Kidney (tissue), 14 donors: ENCODE measurements around the gene MAP10. TPM values are rescaled to one million over a fixed set of nuclear protein-coding genes. Genes with fewer than 3 reads are reported as not detected.
"Not testable (repeated sequence)": the region's sequence is repeated elsewhere in the genome, so short reads cannot be mapped to it uniquely, and the experiment has no call there.

ENCODE experiments used
- DNase-seq, 5 donors: peaks; one replicate each; pipeline ENCODE4 v3.0.0-alpha.2; 2013 to 2020
- FAIRE-seq: peaks from 2 replicates; lab custom pipeline; 2012; peaks lifted over from hg19 to GRCh38; lab: Jason Lieb, UNC
- H3K27ac ChIP-seq, 2 donors: one replicate each; pipeline ENCODE4 v1.7.0; 2013; ENCODE audit warnings: low read depth in 2 of 2, low read length in 2 of 2, inconsistent platforms in 1 of 2
- H3K27me3 ChIP-seq: one replicate; pipeline ENCODE4 v1.7.1; 2013; ENCODE audit warnings: low read length, inconsistent platforms; ENCODE audit not compliant: control insufficient read depth, insufficient read depth
- H3K36me3 ChIP-seq, 3 donors: one replicate each; pipeline versions ENCODE4 v1.7.0 to v1.7.1; 2013; ENCODE audit warnings: low read length in 3 of 3, control low read depth in 1 of 3, inconsistent platforms in 1 of 3; ENCODE audit not compliant: insufficient read depth in 3 of 3, control insufficient read depth in 2 of 3
- H3K4me1 ChIP-seq, 3 donors: one replicate each; pipeline versions ENCODE4 v1.7.0 to v1.7.1; 2013; ENCODE audit warnings: low read length in 3 of 3, inconsistent platforms in 1 of 3, low read depth in 1 of 3; ENCODE audit not compliant: control insufficient read depth in 2 of 3, insufficient read depth in 2 of 3
- H3K4me3 ChIP-seq, 3 donors: one replicate each; pipeline versions ENCODE4 v1.7.0 to v1.8.1; 2013; ENCODE audit warnings: low read length in 3 of 3, control low read depth in 1 of 3, inconsistent platforms in 1 of 3
- H3K9ac ChIP-seq, 3 donors: one replicate each; pipeline versions ENCODE4 v1.7.0 to v1.7.1; 2013; ENCODE audit warnings: low read length in 3 of 3, control low read depth in 1 of 3, inconsistent platforms in 1 of 3
- H3K9me3 ChIP-seq, 3 donors: one replicate each; pipeline versions ENCODE4 v1.7.0 to v1.7.1; 2013; ENCODE audit warnings: low read length in 3 of 3, control low read depth in 1 of 3, inconsistent platforms in 1 of 3; ENCODE audit not compliant: control insufficient read depth in 2 of 3, insufficient read depth in 1 of 3
- CTCF ChIP-seq: IDR thresholded peaks from 3 replicates; pipeline ENCODE4 v1.5.1; 2012; ENCODE audit warnings: mild to moderate bottlenecking, moderate library complexity, borderline replicate concordance; ENCODE audit not compliant: insufficient read depth; ENCODE audit errors: extremely low read depth
- intact Hi-C: fragments of 100-400 bp; cut with DNase I; formaldehyde crosslinking; loops from one replicate; pipeline ENCODE4 v1.11.1; 2022
- polyA plus RNA-seq: library from polyadenylated mRNA; stranded (reverse); fragments of 350-450 nt; fragmentation: Illumina TruSeq; extraction: RNeasy Lipid Tissue Mini Kit (QIAGEN cat#74804); gene quantifications from one replicate; pipeline ENCODE4 v1.2.3, GENCODE V29; 2014; ENCODE audit warnings: low read depth, low replicate concordance; ENCODE audit not compliant: insufficient read depth
- total RNA-seq: library from RNA; stranded (reverse); fragmentation: NEBNext Ultra II Directional; extraction: Animal tissue kit (Norgen Biotek cat#: 25700); gene quantifications from one replicate; pipeline ENCODE4 v1.2.1, GENCODE V29; 2021
- donor health status: control.
- donor health status: control.
- donor health status: control.
- donor health status: control.
- donor health status: control.
- donor health status: DM: yes; HTN: yes; CAD: no.
- donor health status: Normal renal cell carcinoma (clear cell type).

MAP10 gene
- total and polyA plus RNA-seq, 2 donors from 2014 or later: 1.1 to 3.8 TPM

DNA sequence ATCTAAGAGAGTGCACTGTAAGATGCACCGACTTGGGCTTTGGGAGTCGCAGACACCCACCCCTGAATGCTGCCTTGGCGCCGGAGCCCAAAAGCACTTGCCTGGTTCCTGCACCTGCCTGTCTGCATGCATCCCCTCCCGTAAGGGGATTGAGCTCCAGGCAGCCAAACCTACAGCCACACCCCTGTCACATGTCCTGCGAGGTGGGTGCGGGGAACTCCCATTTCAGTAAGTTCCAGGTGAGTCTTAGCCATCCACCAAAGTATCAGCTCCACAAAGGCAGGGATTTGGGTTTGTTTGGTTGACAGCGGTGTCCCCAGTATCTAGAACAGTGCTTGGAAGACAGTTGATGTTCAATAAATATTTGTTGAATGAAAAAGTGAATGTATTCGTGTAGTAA is 31.5 kb upstream of the MAP10 start:
- intact Hi-C loops: no loop called here
- DNase-seq: no peak

DNA sequence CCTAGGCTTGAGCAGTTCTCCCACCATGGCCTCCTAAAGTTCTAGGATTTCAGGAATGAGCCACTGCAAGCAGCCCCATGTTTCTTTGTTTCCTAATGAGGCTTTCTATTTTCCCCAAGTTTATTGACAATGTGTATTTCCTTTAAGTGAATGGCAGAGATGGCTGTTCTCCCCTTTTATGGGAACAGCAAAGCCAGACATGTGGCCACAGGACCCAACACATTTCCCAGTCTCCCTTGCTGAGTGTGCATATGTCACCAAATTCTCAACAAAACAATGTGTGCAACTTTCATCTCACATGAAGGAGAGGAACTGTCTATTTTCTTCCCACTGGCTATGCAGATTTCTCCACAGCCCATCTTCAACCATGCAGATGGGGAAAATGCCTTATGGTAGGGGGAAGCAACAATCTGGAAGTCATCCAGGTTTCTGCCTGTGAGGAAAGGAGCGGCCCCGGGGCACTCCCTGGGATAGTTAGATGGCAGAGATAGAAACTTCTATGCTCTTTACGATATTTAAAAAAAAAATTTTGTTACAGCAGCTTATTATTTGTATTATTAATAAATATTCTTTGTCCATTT is 28.6 kb upstream of the MAP10 start:
- no peak for TF ChIP-seq CTCF
- FAIRE-seq (no peak), DNase-seq (no peak)
- H3K27ac ChIP-seq: no peak overlapping the region
- no peaks in the 10 kb centered on the region for H3K4me1 ChIP-seq
- no peaks in the 10 kb centered on the region for H3K9me3 ChIP-seq
- no peak overlapping the region for H3K9ac ChIP-seq
- no peaks in the 10 kb centered on the region for H3K27me3 ChIP-seq
- intact Hi-C loops: no loop called here
- H3K36me3 ChIP-seq: no peaks in the 10 kb centered on the region
- no peak overlapping the region for H3K4me3 ChIP-seq

More for the DNA sequence above, 31.5 kb upstream of the MAP10 start:
- Histone ChIP-seq H3K4me3 (no peak overlapping the region), H3K9me3 (no peaks in the 10 kb centered on the region), H3K9ac (no peak overlapping the region), H3K27me3 (no peaks in the 10 kb centered on the region), H3K4me1 (no peaks in the 10 kb centered on the region), H3K36me3 (no peaks in the 10 kb centered on the region), H3K27ac (no peak overlapping the region)
- FAIRE-seq: no peak
- no peak for TF ChIP-seq CTCF

- H3K4me1 ChIP-seq: no peaks in the 10 kb centered on the region
- intact Hi-C loops: no loop called here
- no peak for FAIRE-seq
- H3K9ac ChIP-seq: no peak overlapping the region
- DNase-seq: no peak
- H3K9me3 ChIP-seq: no peaks in the 10 kb centered on the region
- no peak for TF ChIP-seq CTCF
- H3K27me3 ChIP-seq: no peaks in the 10 kb centered on the region
- H3K36me3 ChIP-seq: no peaks in the 10 kb centered on the region
- no peak overlapping the region for H3K4me3 ChIP-seq
- H3K27ac ChIP-seq: no peak overlapping the region
Measured at GRCh38 chr1:232780354-232780753, 24.9 kb upstream of the MAP10 start.

- Histone ChIP-seq H3K9ac (no peak overlapping the region), H3K4me3 (no peak overlapping the region), H3K27me3 (no peaks in the 10 kb centered on the region), H3K36me3 (no peaks in the 10 kb centered on the region), H3K4me1 (no peaks in the 10 kb centered on the region), H3K9me3 (no peaks in the 10 kb centered on the region), H3K27ac (no peak overlapping the region)
- intact Hi-C loops: no loop called here
- TF ChIP-seq CTCF: no peak
- no peak for DNase-seq
- FAIRE-seq: no peak
Measured at GRCh38 chr1:232784794-232785193, 20.4 kb upstream of the MAP10 start.

DNA sequence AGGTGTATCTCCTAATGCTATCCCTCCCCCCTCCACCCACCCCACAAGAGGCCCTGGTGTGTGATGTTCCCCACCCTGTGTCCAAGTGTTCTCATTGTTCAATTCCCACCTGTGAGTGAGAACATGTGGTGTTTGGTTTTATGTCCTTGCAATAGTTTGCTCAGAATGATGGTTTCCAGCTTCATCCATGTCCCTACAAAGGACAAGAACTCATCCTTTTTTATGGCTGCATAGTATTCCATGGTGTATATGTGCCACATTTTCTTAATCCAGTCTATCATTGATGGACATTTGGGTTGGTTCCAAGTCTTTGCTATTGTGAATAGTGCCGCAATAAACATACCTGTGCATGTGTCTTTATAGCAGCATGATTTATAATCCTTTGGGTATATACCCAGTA is 19.6 kb upstream of the MAP10 start:
- H3K36me3 ChIP-seq, intact Hi-C loops, H3K4me3 ChIP-seq, H3K27ac ChIP-seq, H3K9ac ChIP-seq, FAIRE-seq, H3K9me3 ChIP-seq, DNase-seq, H3K4me1 ChIP-seq, H3K27me3 ChIP-seq: not testable (repeated sequence)
